GM19324 (cell line): Measurements from ENCODE around the gene KISS1R.

ENCODE experiments used
- ATAC-seq: cut with Tn5 transposase; IDR thresholded peaks from one replicate; pipeline ENCODE4 v1.9.1; 2021; ENCODE audit warnings: mild to moderate bottlenecking, moderate library complexity; ENCODE audit not compliant: unreplicated experiment, low FRiP score

The KISS1R gene

GRCh38 chr19:934865-935479 is 17.8 kb downstream of the KISS1R start:
- ATAC-seq = no peak

- ATAC-seq = no peak
Observed at GRCh38 chr19:936175-936546, 19.0 kb downstream of the KISS1R start.

- ATAC-seq = no peak
Observed at GRCh38 chr19:937259-937694, 20.1 kb downstream of the KISS1R start.

- no peak for ATAC-seq
Observed at GRCh38 chr19:938233-938923, 21.2 kb downstream of the KISS1R start.

GRCh38 chr19:939439-939838 is 22.3 kb downstream of the KISS1R start:
- no peak for ATAC-seq

GRCh38 chr19:939922-940321 is 22.8 kb downstream of the KISS1R start:
- ATAC-seq = no peak

GRCh38 chr19:940591-941291 is 23.6 kb downstream of the KISS1R start:
- ATAC-seq = peak; percentile 39

GRCh38 chr19:941292-942132 is 24.4 kb downstream of the KISS1R start:
- no peak for ATAC-seq

GRCh38 chr19:942133-942645 is 25.1 kb downstream of the KISS1R start:
- ATAC-seq = no peak

GRCh38 chr19:943551-944170 is 26.5 kb downstream of the KISS1R start:
- no peak for ATAC-seq

GRCh38 chr19:944171-944567 is 27.0 kb downstream of the KISS1R start:
- ATAC-seq = no peak

GRCh38 chr19:944663-945241 is 27.6 kb downstream of the KISS1R start:
- ATAC-seq = no peak

- no peak for ATAC-seq
Observed at GRCh38 chr19:945401-946252, 28.5 kb downstream of the KISS1R start.

- ATAC-seq = peak; percentile 12
Observed at GRCh38 chr19:947090-947706, 30.1 kb downstream of the KISS1R start.

- ATAC-seq = peak; percentile 58
Observed at GRCh38 chr19:947707-948539, 30.8 kb downstream of the KISS1R start.

GRCh38 chr19:948842-949496 is 31.8 kb downstream of the KISS1R start:
- ATAC-seq = no peak
